ENCODE data around the gene LRRC42.

Gene LRRC42

GRCh38 chr1:53942127-53942957, 3.8 kb upstream of the LRRC42 start:
- no peak for DNase-seq (ENCODE audit: low spot score)

DNA sequence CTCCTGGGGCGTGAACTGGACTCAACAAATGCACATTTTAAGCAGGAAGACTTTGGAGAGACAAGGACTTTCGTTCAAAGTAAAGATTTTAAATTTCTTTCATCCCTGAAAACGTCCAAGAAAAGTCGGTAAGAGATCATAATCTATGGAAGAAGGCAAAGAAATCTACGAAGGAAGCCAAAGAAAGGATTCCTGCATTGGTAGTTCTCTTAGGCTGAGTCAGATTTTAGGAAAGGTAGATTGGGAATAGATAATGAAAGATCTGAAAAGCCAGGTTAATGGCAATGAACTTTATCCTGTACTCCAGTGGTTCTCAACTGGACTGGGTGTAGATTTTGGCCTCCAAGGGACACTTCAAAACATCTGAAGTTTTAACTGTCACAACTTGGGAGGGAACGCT, 3.1 kb upstream of the LRRC42 start:
- no peak for DNase-seq (ENCODE audit: low spot score)

DNA sequence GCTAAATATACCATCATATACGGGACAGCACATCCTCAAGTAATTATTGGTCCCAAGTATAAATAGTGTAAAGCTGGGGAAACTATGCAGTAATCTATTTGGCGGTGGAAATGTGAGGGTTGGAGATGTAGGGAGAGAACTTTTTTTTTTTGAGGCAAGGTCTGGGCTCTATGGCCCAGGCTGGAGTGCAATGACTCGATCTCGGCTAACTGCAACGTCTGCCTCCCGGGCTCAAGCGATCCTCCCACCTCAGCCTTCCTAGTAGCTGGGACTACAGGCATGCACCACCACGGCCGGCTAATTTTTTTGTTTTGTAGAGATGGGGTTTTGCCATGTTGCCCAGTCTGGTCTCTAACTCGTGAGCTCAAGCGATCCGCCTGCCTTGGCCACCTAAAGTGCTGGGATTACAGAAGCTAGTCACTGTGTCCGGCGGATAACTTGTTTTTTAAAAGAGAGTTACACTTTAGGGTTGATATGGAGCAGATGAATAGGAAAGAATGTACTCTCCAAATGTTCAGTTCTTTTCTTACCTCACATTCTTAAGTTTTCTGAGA, 2.6 kb upstream of the LRRC42 start:
- DNase-seq (ENCODE audit: low spot score), result no peak

GRCh38 chr1:53944469-53945182, 1.5 kb upstream of the LRRC42 start:
- DNase-seq (ENCODE audit: low spot score), result peak; percentile 30

DNA sequence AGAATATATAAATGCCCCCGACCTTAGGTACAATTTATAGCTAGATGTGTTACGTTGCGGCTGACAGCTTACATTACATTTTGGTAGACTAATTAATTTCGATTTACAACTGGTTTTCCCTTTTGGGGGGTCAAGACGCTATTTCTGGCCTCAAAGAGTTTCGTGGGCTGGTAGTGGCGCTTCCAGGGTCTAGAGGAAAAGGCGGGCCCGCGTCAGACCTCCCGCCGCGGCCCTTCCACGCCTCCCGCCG, 1.0 kb upstream of the LRRC42 start:
- DNase-seq (ENCODE audit: low spot score), result no peak

DNA sequence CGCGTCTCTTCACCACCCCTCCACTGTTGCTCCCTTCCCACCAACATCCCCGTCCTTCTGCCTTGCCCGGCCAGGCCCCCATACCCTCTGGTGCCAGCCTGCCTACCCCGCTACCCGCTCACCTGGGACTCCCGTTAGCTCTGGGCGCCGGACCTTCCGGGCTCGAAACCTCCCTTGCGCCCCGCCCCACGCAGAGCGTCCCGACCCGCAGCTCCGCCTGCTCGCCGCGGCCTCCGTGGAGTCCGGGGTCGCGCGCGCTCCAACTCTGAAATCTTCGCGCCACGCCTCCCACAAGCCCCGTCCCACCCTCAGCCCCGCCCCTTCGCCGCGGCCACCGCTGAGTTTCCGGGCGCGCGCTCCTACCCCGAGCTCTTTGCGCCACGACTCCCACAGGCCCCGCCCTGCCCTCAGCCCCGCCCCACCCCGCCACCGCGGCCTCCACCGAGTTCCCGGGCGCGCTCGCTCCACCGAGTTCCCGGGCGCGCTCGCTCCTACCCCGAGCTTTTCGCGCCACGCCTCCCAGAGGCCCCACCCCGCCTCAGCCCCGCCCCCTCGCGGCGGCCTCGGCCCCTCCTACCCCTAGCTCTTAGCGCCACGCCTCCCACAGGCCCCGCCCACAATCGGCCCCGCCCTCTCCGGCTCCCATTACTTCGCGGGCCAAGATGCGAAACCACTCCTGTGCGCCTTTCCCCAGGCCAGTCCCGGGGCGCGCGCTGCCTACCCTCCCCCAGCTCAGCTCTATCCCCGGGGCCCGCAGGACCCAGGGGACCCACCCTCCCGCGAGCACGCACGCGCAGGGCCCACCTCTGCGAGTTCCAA, 508 bp upstream of the LRRC42 start, which contains the start of gene IFT25:
Gene IFT25, minus strand, starts transcription at position 267 of the 819 bp plus-strand sequence. CDS start 5,617 bp downstream, outside the sequence.
- DNase-seq (ENCODE audit: low spot score), result peak; percentile 95

DNA sequence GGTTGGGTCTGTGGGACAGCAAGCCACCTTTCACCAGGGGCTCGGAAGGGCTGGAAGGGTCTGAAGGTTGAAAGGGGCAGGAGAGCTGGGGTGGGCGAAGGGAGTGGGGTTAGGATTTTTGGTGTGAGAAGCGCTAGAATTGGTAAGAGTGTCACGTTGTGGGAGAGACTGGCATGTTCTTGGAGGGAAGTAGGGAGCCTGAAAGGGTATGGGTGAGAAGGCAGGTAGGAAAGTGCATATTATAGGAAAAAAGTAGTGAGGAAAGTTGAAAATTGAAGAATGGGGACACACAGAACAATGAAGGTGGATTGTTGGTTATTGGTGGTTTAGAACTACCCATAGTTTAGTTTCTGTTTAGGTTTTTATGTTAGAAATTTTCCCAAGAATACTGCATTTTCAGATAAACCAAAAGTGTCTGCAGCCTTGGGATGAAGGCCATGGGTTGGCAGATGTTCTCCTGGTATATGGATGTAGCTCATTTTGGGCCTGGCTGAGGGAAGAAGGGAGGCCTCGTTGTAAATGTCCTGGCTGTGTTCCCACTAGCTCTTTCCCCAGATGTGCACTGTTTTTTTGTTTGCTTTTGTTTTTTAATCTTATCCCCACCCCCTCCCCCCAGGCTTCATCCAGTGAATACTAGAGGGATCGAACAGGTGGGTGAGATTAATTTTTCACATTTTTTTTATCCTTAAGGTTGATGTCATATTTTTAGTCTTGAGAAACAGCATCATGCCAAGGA, 1.2 kb downstream of the LRRC42 start:
- no peak for DNase-seq (ENCODE audit: low spot score)

GRCh38 chr1:53948291-53948690, 2.1 kb downstream of the LRRC42 start:
- no peak for DNase-seq (ENCODE audit: low spot score)

GRCh38 chr1:53949023-53949990, 3.2 kb downstream of the LRRC42 start:
- DNase-seq (ENCODE audit: low spot score), result peak; percentile 59

GRCh38 chr1:53951697-53952096, 5.5 kb downstream of the LRRC42 start:
- DNase-seq (ENCODE audit: low spot score), result no peak

GRCh38 chr1:53954128-53954527, 8.0 kb downstream of the LRRC42 start:
- no peak for DNase-seq (ENCODE audit: low spot score)

DNA sequence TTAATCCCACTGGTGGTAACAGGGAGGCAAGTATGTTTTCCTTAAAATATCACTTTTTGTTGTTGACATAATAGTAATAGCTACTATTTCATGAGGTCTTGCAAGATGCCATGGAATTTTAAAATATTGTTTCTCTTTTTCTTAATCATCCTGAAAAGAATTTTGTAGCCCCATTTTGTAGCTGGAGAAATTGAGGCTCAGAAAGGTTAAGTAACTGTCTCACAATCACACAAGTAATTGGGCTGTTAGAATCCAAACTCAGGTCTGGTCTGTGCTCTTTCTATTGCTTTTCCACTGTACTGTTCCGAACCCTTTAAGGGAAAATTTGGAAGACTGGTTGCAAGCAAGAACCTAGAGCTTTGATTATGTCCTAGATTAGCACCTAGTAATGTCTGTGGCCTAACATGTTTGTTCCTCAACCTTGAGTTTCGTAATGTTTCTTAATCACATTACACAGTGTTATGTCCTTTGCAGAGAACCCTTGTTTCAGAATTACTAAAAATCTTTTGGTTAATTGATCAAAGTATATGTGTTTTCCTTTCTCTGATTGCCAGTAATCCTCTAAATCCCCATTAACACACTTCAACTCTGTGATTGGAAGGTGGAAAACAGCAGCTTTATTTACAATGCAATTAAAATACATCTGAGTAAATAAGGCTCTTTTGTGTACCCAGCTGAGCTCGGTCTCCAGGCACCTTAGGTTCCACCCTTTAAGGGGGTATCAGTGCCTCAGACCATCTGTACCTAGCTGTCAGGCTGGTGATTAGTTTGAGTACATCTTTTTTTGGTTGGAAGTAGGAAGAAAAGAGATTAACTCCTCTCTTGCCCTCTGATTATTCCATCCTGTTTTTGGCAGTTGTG, 10.4 kb downstream of the LRRC42 start:
- DNase-seq (ENCODE audit: low spot score), result no peak

GRCh38 chr1:53957194-53957818, 11.2 kb downstream of the LRRC42 start:
- DNase-seq (ENCODE audit: low spot score), result no peak

DNA sequence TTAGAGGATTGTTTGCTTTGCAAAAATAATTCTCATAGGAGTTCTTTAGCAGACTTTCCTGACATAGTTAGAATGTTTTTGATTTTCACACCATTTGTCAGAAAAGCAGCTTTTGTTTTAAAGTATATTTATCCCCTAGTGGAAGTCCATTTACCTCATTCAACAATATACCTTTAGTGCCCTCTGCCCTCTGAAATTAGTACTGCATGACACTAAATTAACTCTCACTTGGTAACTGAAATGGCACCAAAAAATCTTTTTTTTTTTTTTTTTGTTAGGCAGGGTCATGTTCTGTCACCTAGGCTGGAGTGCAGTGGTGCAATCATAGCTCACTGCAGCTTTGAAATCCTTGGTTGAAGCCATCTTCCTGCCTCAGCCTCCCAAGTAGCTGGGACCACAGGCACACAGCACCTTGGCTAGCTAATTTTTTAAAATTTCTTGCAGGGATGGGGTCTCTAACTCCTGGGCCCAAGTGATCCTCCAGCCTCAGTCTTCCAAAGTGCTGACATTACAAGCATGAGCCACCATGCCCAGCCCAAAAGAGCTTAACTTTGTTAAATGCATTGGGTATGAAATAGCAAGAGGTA, 13.6 kb downstream of the LRRC42 start:
- peak; percentile 53 for DNase-seq (ENCODE audit: low spot score)

- no peak for DNase-seq (ENCODE audit: low spot score)
These were observed 16.2 kb downstream of the LRRC42 start for GRCh38 chr1:53962395-53962794.

DNA sequence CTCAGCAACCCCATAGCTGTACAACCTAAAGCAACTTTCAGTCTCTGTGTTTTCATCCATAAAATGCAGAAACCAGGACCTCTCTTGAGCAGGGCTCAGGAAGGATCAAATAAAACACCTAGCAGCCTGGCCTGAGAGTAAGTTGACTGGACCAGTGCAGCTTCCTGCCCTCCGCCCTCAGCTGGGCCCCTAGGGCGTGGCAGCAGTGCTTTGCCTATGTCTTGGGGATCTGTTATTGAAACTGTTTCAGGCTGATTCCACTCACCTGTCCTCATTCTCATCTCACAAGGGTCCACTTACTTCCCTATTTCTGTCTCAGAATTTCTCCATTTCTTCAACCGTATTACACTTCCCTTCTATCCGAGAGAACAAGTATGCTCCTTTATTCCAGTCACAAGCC, 17.3 kb downstream of the LRRC42 start:
- DNase-seq (ENCODE audit: low spot score), result no peak

DNA sequence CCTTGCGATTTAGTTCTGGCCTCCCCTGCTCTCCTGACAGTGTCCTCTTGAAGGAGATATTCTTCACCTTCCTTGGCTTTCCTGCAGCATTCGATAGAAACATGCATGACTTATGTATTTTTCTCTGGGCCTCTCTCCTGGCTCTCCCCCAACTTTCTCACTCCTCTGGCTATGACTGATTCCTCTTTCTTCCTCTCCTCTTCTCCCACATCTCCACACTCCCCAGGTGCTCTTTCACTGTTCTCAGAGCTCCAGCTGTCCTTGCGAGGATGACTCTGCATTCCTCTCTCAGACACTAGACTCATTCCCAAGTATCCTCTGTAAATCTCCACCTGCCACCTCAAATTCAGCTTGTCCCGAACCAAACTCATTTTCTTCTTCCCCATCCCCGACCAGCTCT, 18.0 kb downstream of the LRRC42 start:
- DNase-seq (ENCODE audit: low spot score), result no peak

GRCh38 chr1:53966794-53967193, 20.6 kb downstream of the LRRC42 start:
- DNase-seq (ENCODE audit: low spot score), result no peak
